Activated CD8-positive, alpha-beta memory T cell treated with anti-CD3 and anti-CD28 coated beads, Interleukin-2, amount 10 ng/mL, durations not matched to agents 7 days and 5 days (primary cell): ENCODE measurements around the gene C17orf75. TPM values are rescaled to one million over a fixed set of nuclear protein-coding genes. Genes with fewer than 3 reads are reported as not detected.
"Not testable (repeated sequence)": the region's sequence is repeated elsewhere in the genome, so short reads cannot be mapped to it uniquely, and the experiment has no call there.

Source experiments
- ATAC-seq: fragments of 150-1000 bp; cut with Tn5 transposase; one replicate; pipeline ENCODE4 v1.10.0; 2021; ENCODE audit warnings: moderate library complexity
- CTCF ChIA-PET: fragments of 350-600 bp; sonication (Branson Sonifier 250); formaldehyde crosslinking; loops from one replicate; lab custom pipeline; 2021; ENCODE audit warnings: antibody characterized with exemption; lab: Charles Lee
- DNase-seq: peaks from one replicate; pipeline ENCODE4 v3.0.0-alpha.2; 2020
- H3K27ac Mint-ChIP-seq: one replicate; pipeline ENCODE4 v1.8.0; 2021; ENCODE audit warnings: mild to moderate bottlenecking, mixed read lengths
- H3K27me3 Mint-ChIP-seq: one replicate; pipeline ENCODE4 v1.8.0; 2021; ENCODE audit warnings: mixed read lengths
- H3K36me3 Mint-ChIP-seq: one replicate; pipeline ENCODE4 v1.8.0; 2021; ENCODE audit warnings: mild to moderate bottlenecking, mixed read lengths
- H3K4me1 Mint-ChIP-seq: one replicate; pipeline ENCODE4 v1.8.0; 2021; ENCODE audit warnings: mixed read lengths
- H3K4me3 Mint-ChIP-seq: one replicate; pipeline ENCODE4 v1.8.0; 2021; ENCODE audit warnings: mild to moderate bottlenecking, moderate library complexity, mixed read lengths
- H3K9me3 Mint-ChIP-seq: one replicate; pipeline ENCODE4 v1.8.0; 2022; ENCODE audit warnings: low read depth, mixed read lengths
- total RNA-seq, 2 experiments: library from RNA; stranded (reverse); gene quantifications; one replicate each; pipeline ENCODE4 v1.2.3, GENCODE V29; 2021

C17orf75 gene
- total RNA-seq, 2 experiments from 2014 or later: 32.3 to 39.0 TPM

DNA sequence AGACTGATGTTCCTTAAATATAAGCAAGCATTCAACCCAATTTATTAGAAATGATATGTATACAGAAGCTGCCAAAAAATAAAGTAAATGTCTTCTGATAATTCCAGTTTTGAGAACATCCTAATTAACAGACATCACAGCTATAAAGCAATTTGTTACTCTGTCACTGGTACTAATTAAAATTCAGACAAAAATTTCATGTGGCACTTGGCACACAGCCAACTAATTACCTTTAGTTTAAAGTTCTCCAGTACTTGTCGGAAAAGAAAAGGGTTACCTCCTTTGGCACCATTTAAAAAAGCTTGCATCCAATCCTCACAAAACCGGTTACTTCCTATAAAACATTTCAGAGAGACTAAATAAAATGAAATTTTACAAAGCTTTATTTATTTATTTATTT, 8.8 kb downstream of the C17orf75 start:
- no peak overlapping the region for H3K4me3 Mint-ChIP-seq
- H3K9me3 Mint-ChIP-seq: no peaks in the 10 kb centered on the region
- DNase-seq (no peak), ATAC-seq (no peak)
- H3K4me1 Mint-ChIP-seq: peaks cover 39% of the 10 kb centered on the region
- H3K36me3 Mint-ChIP-seq: peaks cover 36% of the 10 kb centered on the region
- H3K27me3 Mint-ChIP-seq: no peaks in the 10 kb centered on the region
- H3K27ac Mint-ChIP-seq: peak overlapping the region; percentile 15
- CTCF ChIA-PET: interaction anchor here (0.9 to 1.5 kb wide), 4 partner anchors 9 to 80 kb away, joined by 3 to 4 read pairs (median 4); partner anchors contain the start of gene C17orf75

DNA sequence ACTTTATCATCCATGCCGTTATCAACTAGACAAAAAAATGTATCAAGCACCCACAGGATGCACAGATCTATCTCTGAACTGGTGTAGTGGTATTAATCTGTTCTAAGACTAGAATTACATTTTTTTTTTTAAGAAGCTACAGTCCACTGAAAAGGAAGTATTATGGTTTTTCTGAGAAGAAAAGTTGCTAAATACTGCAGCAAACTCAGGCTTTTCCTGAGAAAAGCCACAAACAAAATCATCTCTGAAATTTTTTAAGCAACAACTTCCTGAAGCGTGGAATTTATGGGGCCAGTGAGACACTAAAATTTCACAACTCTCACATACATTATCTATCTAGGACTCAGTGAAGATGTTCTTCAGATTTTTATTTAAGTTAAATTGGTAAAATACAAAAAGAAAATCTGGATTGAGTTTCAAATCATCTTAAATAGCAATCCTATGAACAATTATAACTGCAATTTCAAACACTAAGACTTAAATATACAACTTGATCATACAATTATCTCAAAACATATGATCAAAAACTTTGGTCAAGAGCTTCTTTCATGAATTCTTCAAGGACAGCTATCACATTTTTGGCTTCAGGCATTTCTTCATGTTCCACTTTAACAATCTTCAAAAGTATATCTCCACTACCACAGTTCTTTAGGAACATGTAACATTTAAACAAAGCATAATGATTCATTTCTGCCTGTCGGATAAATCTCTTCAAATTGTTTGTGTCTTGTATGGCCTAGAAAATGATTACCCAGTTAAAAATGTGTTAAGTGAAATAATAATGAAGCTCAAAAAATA, 10.5 kb downstream of the C17orf75 start:
- peaks cover 51% of the 10 kb centered on the region for H3K4me1 Mint-ChIP-seq
- no peaks in the 10 kb centered on the region for H3K9me3 Mint-ChIP-seq
- CTCF ChIA-PET: interaction anchor here (1.2 to 2.8 kb wide), 8 partner anchors 9 to 324 kb away, joined by 3 to 20 read pairs (median 6); partner anchors contain the start of genes LRRC37B and PSMD11

DNA sequence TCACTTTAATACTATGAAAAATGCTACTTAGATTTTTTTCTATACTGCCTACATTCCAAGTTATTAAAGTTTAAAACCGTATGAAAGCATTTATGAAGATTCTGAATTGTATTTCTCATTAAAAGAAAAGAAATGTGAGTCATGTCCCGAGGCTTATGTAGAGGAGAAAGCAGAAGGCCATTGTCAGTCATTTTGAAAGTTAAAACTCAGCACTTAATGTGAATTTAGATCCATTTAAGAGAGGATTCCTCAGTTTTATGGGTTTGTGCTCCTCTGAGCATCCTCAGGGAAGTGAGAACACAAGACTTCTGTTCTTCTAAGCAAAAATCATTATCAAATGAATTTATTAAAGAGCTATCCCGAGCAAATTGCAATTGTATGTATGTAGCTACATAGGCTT, 11.8 kb downstream of the C17orf75 start:
- H3K27me3 Mint-ChIP-seq: no peaks in the 10 kb centered on the region
- H3K9me3 Mint-ChIP-seq: no peaks in the 10 kb centered on the region
- peaks cover 50% of the 10 kb centered on the region for H3K4me1 Mint-ChIP-seq
- no peak for ATAC-seq
- H3K27ac Mint-ChIP-seq: peak overlapping the region; percentile 84
- H3K4me3 Mint-ChIP-seq: no peak overlapping the region
- DNase-seq: no peak
- CTCF ChIA-PET: interaction anchor here (1.9 to 2.8 kb wide), 4 partner anchors 10 to 77 kb away, joined by 8 to 20 read pairs (median 16); no protein-coding TSS in a partner anchor
- H3K36me3 Mint-ChIP-seq: peaks cover 19% of the 10 kb centered on the region

More for the DNA sequence above, 10.5 kb downstream of the C17orf75 start:
- H3K4me3 Mint-ChIP-seq: peak overlapping the region; percentile 48
- ATAC-seq (peak; percentile 90), DNase-seq (no peak)
- no peaks in the 10 kb centered on the region for H3K27me3 Mint-ChIP-seq
- peak overlapping the region; percentile 84 for H3K27ac Mint-ChIP-seq
- H3K36me3 Mint-ChIP-seq: peaks cover 29% of the 10 kb centered on the region

DNA sequence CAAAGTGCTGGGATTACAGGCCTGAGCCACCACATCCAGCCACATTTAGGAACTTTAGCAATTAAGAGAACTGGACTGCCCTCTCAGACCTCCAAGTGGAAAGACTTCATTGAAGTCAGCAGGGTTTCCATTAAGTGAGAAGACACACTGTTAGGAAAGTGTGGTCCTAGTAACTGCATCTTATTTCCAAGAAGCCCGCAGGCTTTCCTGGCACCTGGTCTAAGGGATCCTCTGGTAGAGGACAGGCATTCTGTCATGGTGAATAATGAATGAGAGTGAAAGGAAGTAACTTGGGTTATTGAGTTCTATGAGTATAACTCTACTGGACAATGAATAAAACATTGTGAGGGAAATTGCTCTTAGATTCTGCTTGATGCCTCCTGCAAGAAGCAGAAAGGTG, 14.1 kb downstream of the C17orf75 start:
- H3K27ac Mint-ChIP-seq: no peak overlapping the region
- CTCF ChIA-PET: interaction anchor here (2.5 kb wide), 1 partner anchor 8 kb away, joined by 16 read pairs; no protein-coding TSS in a partner anchor
- DNase-seq (no peak), ATAC-seq (no peak)
- H3K4me1 Mint-ChIP-seq: peaks cover 63% of the 10 kb centered on the region
- H3K9me3 Mint-ChIP-seq: no peaks in the 10 kb centered on the region
- no peaks in the 10 kb centered on the region for H3K27me3 Mint-ChIP-seq
- H3K4me3 Mint-ChIP-seq: no peak overlapping the region
- H3K36me3 Mint-ChIP-seq: peaks cover 5% of the 10 kb centered on the region

DNA sequence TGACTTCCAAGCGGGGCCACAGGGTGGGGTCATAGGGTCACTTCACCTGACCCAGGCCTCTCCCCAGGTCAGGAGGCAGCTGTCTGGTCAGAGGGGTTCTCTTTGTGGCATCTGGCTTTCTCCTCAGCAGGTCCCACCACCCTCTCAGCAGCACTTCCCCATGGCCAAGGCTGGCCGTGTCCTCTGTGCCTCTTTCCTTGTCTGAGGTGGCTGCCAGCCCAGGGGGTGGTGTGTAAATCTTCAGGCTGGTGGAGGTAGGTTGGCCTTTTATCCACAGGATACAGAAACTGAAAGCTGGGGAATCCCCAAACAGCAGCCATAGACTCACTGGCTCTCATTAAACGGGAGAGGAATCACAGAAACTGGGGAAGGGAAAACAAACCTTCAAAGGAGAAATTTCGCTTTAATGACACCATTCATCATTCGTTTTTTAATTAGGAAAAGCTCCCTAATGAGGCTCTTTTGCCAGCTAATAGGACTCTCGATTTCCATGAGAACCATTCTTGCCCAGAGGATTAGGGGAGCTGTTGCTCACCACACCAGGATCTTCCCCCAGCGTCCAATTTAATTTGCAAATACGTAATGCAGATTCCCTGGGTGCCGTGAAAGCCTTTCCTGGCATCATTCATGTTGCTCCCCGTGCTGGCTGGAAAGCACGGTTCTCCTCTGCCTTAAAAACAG, 18.0 kb downstream of the C17orf75 start:
- peak overlapping the region; percentile 70 for H3K27ac Mint-ChIP-seq
- CTCF ChIA-PET: interaction anchor here (0.8 to 2.3 kb wide), 11 partner anchors 9 to 317 kb away, joined by 3 to 12 read pairs (median 4); partner anchors contain the start of genes LRRC37B and PSMD11
- peak; percentile 73 for ATAC-seq
- H3K4me3 Mint-ChIP-seq: peak overlapping the region; percentile 35
- H3K27me3 Mint-ChIP-seq: no peaks in the 10 kb centered on the region
- no peaks in the 10 kb centered on the region for H3K36me3 Mint-ChIP-seq
- no peaks in the 10 kb centered on the region for H3K9me3 Mint-ChIP-seq
- H3K4me1 Mint-ChIP-seq: peaks cover 40% of the 10 kb centered on the region
- peak; percentile 62 for DNase-seq

DNA sequence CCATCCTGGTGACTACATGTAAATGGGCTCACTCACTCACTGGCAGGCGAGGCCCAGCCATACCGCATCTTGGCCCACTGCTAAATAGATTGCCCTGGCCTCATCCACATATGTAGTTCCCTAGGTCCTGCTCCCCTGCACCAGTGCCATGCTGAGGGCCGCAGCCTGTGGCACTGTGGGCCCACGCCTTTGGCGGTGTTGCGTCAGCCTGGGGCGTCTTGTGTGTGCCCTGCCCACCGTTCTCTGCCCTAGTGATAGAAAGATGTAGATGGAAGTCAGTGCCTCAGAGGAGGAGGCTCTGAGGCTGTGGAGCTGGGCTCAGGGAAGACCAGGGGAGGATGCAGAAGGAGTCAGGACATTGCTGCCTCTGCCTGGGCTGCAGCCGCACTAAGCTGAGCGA, 18.9 kb downstream of the C17orf75 start:
- Mint-ChIP-seq H3K4me3 (no peak overlapping the region), H3K9me3 (no peaks in the 10 kb centered on the region), H3K4me1 (peaks cover 37% of the 10 kb centered on the region), H3K27me3 (peaks cover 2% of the 10 kb centered on the region), H3K36me3 (no peaks in the 10 kb centered on the region), H3K27ac (peak overlapping the region; percentile 12)
- ATAC-seq: no peak
- CTCF ChIA-PET: interaction anchor here (1.1 to 2.3 kb wide), 8 partner anchors 12 to 316 kb away, joined by 3 to 12 read pairs (median 5); partner anchors contain the start of genes LRRC37B and PSMD11
- DNase-seq: no peak

DNA sequence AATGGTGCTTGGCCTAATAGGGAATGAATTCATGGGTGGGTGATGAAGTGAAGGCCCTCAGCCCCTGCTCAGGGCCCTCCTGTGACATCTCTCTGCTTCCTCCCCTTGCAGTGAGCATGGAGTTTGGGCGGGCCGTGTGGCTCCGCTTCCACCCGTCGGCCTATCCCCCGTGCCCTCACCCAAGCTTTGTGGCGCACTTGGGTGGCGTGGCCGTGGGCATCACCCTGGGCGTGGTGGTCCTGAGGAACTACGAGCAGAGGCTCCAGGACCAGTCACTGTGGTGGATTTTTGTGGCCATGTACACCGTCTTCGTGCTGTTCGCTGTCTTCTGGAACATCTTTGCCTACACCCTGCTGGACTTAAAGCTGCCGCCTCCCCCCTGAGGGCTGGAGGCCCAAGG, 21.1 kb downstream of the C17orf75 start:
- DNase-seq (no peak), ATAC-seq (no peak)
- Mint-ChIP-seq H3K27ac (no peak overlapping the region), H3K4me3 (no peak overlapping the region), H3K9me3 (no peaks in the 10 kb centered on the region), H3K4me1 (peaks cover 31% of the 10 kb centered on the region), H3K36me3 (no peaks in the 10 kb centered on the region), H3K27me3 (peaks cover 13% of the 10 kb centered on the region)
- CTCF ChIA-PET: interaction anchor here (0.6 to 3.7 kb wide), 7 partner anchors 8 to 182 kb away, joined by 3 to 42 read pairs (median 5); partner anchors contain the start of gene RHOT1

DNA sequence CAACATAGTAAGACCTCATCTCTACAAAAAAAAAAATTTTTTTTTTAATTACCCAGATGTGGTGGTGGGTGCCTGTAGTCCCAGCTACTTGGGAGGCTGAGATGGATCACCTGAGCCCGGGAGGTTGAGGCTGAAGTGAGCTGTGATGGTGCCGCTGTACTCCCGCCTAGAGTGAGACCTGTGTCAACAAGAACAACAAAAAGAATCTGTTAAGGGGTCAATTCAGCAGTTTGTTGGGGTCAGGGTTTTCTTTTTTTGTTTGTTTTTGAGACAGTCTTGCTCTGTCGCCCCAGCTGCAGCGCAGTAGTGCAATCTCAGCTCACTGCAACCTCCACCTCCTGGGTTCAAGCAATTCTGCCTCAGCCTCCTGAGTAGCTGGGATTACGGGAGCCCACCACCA, 21.9 kb downstream of the C17orf75 start:
- not testable (repeated sequence) for H3K27ac Mint-ChIP-seq, DNase-seq, ATAC-seq

DNA sequence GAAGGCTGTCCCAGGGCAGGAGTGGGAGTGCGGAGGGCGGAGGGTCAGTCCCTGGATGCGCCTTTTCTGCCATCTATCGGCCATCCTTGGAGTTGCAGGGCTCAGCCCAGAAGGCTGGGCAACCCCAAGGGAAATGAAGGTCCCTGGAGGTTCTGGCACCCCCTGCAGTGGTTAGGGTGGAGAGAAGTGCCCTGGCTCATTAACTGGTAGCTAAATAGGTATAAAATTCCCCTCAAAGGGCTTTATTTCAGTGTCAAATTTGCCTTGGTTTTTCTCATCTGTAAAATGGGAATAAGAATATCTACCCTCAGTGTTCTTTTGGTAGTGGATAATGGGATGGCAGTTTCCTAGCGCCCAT, 22.4 kb downstream of the C17orf75 start:
- Mint-ChIP-seq H3K9me3 (no peaks in the 10 kb centered on the region), H3K27ac (peak overlapping the region; percentile 20), H3K4me1 (peaks cover 29% of the 10 kb centered on the region), H3K4me3 (peak overlapping the region; percentile 56), H3K27me3 (peaks cover 23% of the 10 kb centered on the region), H3K36me3 (no peaks in the 10 kb centered on the region)
- DNase-seq: peak; percentile 85
- CTCF ChIA-PET: interaction anchor here (0.7 to 3.7 kb wide), 19 partner anchors 9 to 181 kb away, joined by 3 to 42 read pairs (median 4); partner anchors contain the start of genes C17orf75 and RHOT1
- peak; percentile 93 for ATAC-seq

More for the DNA sequence above, 21.9 kb downstream of the C17orf75 start:
- H3K36me3 Mint-ChIP-seq, H3K4me3 Mint-ChIP-seq, H3K9me3 Mint-ChIP-seq: not testable (repeated sequence)
- Mint-ChIP-seq H3K27me3 (peaks cover 19% of the 10 kb centered on the region), H3K4me1 (peaks cover 31% of the 10 kb centered on the region)
- CTCF ChIA-PET: interaction anchor here (0.8 to 3.7 kb wide), 16 partner anchors 9 to 181 kb away, joined by 3 to 42 read pairs (median 5); partner anchors contain the start of gene RHOT1

DNA sequence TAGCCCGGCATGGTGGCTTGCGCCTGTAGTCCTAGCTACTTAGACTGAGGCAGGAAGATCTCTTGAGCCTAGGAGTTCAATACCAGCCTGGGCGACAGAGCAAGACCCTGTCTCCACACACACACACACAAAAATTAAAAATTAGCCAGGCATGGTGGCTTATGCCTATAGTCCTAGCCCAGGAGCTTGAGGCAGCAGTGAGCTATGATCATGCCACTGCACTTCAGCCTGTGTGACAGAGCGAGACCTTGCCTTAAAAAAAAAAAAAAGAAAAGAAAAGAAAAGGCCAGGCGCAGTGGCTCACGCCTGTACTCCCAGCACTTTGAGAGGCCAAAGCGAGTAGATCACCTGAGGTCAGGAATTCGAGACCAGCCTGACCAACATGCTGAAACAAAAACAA, 23.9 kb downstream of the C17orf75 start:
- Mint-ChIP-seq H3K27me3 (peaks cover 23% of the 10 kb centered on the region), H3K4me3 (no peak overlapping the region), H3K27ac (no peak overlapping the region), H3K4me1 (peaks cover 14% of the 10 kb centered on the region), H3K9me3 (no peaks in the 10 kb centered on the region), H3K36me3 (no peaks in the 10 kb centered on the region)
- ATAC-seq (no peak), DNase-seq (no peak)
- CTCF ChIA-PET: interaction anchor here (1.1 to 3.7 kb wide), 10 partner anchors 9 to 115 kb away, joined by 3 to 42 read pairs (median 9); partner anchors contain the start of gene RHBDL3

DNA sequence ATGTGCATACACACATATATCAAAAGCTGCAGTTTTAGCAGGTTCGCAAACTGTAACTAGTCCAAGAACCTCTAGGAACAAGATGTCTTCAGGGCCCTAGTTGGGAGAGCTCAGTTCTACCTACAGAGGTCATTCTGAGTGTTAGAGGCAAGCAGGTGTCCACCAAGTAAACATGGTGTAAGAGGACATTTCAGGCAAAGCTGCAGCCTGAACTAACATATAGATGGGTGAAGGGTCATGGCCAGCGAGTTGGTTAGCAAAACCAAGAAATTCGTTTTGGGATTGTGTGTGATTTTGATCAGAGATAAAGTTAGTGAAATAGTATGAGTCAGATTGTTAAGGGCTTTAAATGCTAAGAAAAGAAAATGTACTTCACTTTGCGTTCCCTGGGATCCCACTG, 24.6 kb downstream of the C17orf75 start:
- ATAC-seq (no peak), DNase-seq (no peak)
- H3K36me3 Mint-ChIP-seq: no peaks in the 10 kb centered on the region
- CTCF ChIA-PET: interaction anchor here (2.8 to 3.1 kb wide), 2 partner anchors 14 to 50 kb away, joined by 11 to 15 read pairs; partner anchors contain the start of gene RHBDL3
- H3K9me3 Mint-ChIP-seq: no peaks in the 10 kb centered on the region
- peaks cover 23% of the 10 kb centered on the region for H3K27me3 Mint-ChIP-seq
- H3K27ac Mint-ChIP-seq: no peak overlapping the region
- no peak overlapping the region for H3K4me3 Mint-ChIP-seq
- peaks cover 13% of the 10 kb centered on the region for H3K4me1 Mint-ChIP-seq

DNA sequence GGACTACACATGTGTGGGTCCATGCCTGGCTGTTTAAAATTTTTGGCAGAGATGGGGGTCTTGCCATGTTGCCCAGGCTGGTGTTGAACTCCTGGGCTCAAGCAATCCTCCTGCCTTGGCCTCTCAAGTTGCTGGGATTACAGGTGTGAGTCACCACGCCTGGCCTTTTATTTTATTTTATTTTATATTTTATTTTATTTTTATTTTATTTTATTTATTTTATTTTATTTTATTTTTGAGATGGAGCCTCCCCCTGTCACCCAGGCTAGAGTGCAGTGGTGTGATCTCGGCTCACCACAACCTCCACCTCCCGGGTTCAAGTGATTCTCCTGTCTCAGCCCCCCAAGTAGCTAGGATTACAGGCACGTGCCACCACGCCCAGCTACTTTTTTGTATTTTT, 25.3 kb downstream of the C17orf75 start:
- H3K36me3 Mint-ChIP-seq, H3K4me3 Mint-ChIP-seq, H3K9me3 Mint-ChIP-seq, ATAC-seq, H3K27ac Mint-ChIP-seq, DNase-seq: not testable (repeated sequence)
- H3K4me1 Mint-ChIP-seq: peaks cover 13% of the 10 kb centered on the region
- CTCF ChIA-PET: interaction anchor here (2.8 to 4.5 kb wide), 2 partner anchors 50 to 63 kb away, joined by 11 to 23 read pairs; partner anchors contain the start of gene RHBDL3
- peaks cover 23% of the 10 kb centered on the region for H3K27me3 Mint-ChIP-seq

DNA sequence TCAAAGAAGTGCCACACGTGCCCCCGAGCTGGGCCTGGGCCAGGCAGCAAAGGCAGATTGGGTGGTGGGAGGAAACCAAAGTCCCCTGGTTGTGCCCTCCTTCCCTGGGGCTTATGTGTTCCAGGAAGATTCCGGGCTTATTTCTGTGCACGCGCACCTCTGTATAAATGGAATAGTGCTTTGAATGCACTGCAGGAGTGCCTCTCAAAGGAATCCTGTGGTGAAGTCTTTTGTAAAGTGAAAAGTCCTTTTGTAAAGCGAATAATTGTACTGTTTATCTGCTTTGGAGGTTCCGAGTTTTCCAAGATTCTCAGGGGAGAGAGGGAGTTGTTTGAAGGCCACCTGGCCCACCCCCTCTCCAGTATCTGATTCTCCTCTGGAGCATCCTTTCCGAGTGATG, 26.8 kb downstream of the C17orf75 start:
- CTCF ChIA-PET: interaction anchor here (1.0 to 4.5 kb wide), 2 partner anchors 27 to 62 kb away, joined by 3 to 23 read pairs; no protein-coding TSS in a partner anchor
- H3K9me3 Mint-ChIP-seq: no peaks in the 10 kb centered on the region
- peaks cover 27% of the 10 kb centered on the region for H3K27me3 Mint-ChIP-seq
- H3K4me3 Mint-ChIP-seq: no peak overlapping the region
- H3K4me1 Mint-ChIP-seq: peaks cover 13% of the 10 kb centered on the region
- no peak overlapping the region for H3K27ac Mint-ChIP-seq
- DNase-seq: no peak
- ATAC-seq: no peak
- H3K36me3 Mint-ChIP-seq: no peaks in the 10 kb centered on the region
